Neural cell (in vitro differentiated cells): ENCODE data around the gene OVCH1. TPM values are rescaled to one million over a fixed set of nuclear protein-coding genes. Genes with fewer than 3 reads are reported as not detected.
A peak's percentile ranks its signal among the peaks of the same experiment; 100 is the strongest.

Source experiments
- H2AFZ ChIP-seq: fragments of 200-600, 300-800 bp; sonication (generic), shearing (Covaris generic); 2 replicates; pipeline ENCODE4 v1.6.0; 2014; ENCODE audit warnings: low read depth, mild to moderate bottlenecking, antibody characterized with exemption, low read length, moderate library complexity
- H3F3A ChIP-seq: fragments of 200-600 bp; shearing (Covaris generic); 2 replicates; pipeline ENCODE4 v1.6.1; 2016; ENCODE audit warnings: mild to moderate bottlenecking, moderate library complexity, mixed read lengths, antibody characterized with exemption, low read length; ENCODE audit not compliant: insufficient read depth, poor library complexity, severe bottlenecking
- H3K27ac ChIP-seq: fragments of 200-600, 300-800 bp; sonication (generic), shearing (Covaris generic); 2 replicates; pipeline ENCODE4 v1.5.1; 2014; ENCODE audit warnings: mild to moderate bottlenecking, low read length, moderate library complexity
- H3K27me3 ChIP-seq: fragments of 300-800, 200-600 bp; sonication (generic), shearing (Covaris generic); 2 replicates; pipeline ENCODE4 v1.6.0; 2014; ENCODE audit warnings: mild to moderate bottlenecking, low read depth, low read length, moderate library complexity; ENCODE audit not compliant: insufficient read depth
- H3K36me3 ChIP-seq: fragments of 300-800, 200-600 bp; sonication (generic), shearing (Covaris generic); 2 replicates; pipeline ENCODE4 v1.5.1; 2014; ENCODE audit warnings: mild to moderate bottlenecking, antibody characterized with exemption, low read length, moderate library complexity; ENCODE audit not compliant: insufficient read depth
- H3K4me2 ChIP-seq: fragments of 300-800, 200-600 bp; sonication (generic), shearing (Covaris generic); 2 replicates; pipeline ENCODE4 v1.6.0; 2014; ENCODE audit warnings: mild to moderate bottlenecking, low read length
- H3K4me3 ChIP-seq: fragments of 300-800, 200-600 bp; sonication (generic), shearing (Covaris generic); 2 replicates; pipeline ENCODE4 v1.5.1; 2014; ENCODE audit warnings: mild to moderate bottlenecking, low read length, moderate library complexity
- H3K79me2 ChIP-seq: fragments of 200-600 bp; shearing (Covaris generic); replicated peaks from 2 replicates; pipeline ENCODE4 v1.6.0; 2014; ENCODE audit warnings: mild to moderate bottlenecking, low read length, moderate library complexity; ENCODE audit not compliant: insufficient read depth
- H3K9ac ChIP-seq: fragments of 300-800, 200-600 bp; sonication (generic), shearing (Covaris generic); 2 replicates; pipeline ENCODE4 v1.6.1; 2016; ENCODE audit warnings: mild to moderate bottlenecking, low read length, mixed read lengths
- H3K9me2 ChIP-seq: fragments of 200-600 bp; shearing (Covaris generic); 2 replicates; pipeline ENCODE4 v1.6.1; 2016; ENCODE audit warnings: mild to moderate bottlenecking, low read length, mixed read lengths; ENCODE audit not compliant: insufficient read depth
- H3K9me3 ChIP-seq: fragments of 200-600, 300-800 bp; sonication (generic), shearing (Covaris generic); 2 replicates; pipeline ENCODE4 v1.6.1; 2016; ENCODE audit warnings: mild to moderate bottlenecking, mixed run types, low read length, moderate library complexity, mixed read lengths
- H4K20me1 ChIP-seq: fragments of 200-600 bp; shearing (Covaris generic); 2 replicates; pipeline ENCODE4 v1.6.1; 2016; ENCODE audit warnings: mild to moderate bottlenecking, mixed run types; ENCODE audit not compliant: insufficient read depth
- CTCF ChIP-seq: fragments of 450-650 bp; IDR thresholded peaks from 2 replicates; pipeline ENCODE4 v1.5.1; 2014; ENCODE audit warnings: antibody characterized with exemption, mild to moderate bottlenecking, moderate library complexity; ENCODE audit not compliant: poor library complexity, severe bottlenecking
- EP300 ChIP-seq: fragments of 450-650 bp; conservative IDR thresholded peaks from 2 replicates; pipeline ENCODE4 v1.6.1; 2014; ENCODE audit warnings: antibody characterized with exemption, mild to moderate bottlenecking, moderate library complexity; ENCODE audit not compliant: poor library complexity, severe bottlenecking
- EZH2 ChIP-seq: fragments of 200-600, 300-800 bp; shearing (Covaris generic), sonication (generic); IDR thresholded peaks from 2 replicates; pipeline ENCODE4 v1.6.1; 2014; ENCODE audit warnings: antibody characterized with exemption, low read length, borderline replicate concordance, mild to moderate bottlenecking; ENCODE audit not compliant: insufficient read depth, poor library complexity, severe bottlenecking
- MXI1 ChIP-seq: fragments of 450-650 bp; conservative IDR thresholded peaks from 2 replicates; pipeline ENCODE4 v1.6.1; 2014; ENCODE audit warnings: antibody characterized with exemption, mild to moderate bottlenecking; ENCODE audit not compliant: poor library complexity, severe bottlenecking
- POLR2AphosphoS5 ChIP-seq: IDR thresholded peaks from 2 replicates; pipeline ENCODE4 v1.6.1; 2012
- RAD21 ChIP-seq: fragments of 450-650 bp; conservative IDR thresholded peaks from 2 replicates; pipeline ENCODE4 v1.6.1; 2014; ENCODE audit warnings: antibody characterized with exemption, mild to moderate bottlenecking, moderate library complexity
- REST ChIP-seq: IDR thresholded peaks from 2 replicates; pipeline ENCODE4 v1.6.1; 2012; ENCODE audit warnings: borderline replicate concordance
- SMC3 ChIP-seq: fragments of 450-650 bp; conservative IDR thresholded peaks from 2 replicates; pipeline ENCODE4 v1.6.1; 2014; ENCODE audit warnings: antibody characterized with exemption, mild to moderate bottlenecking, moderate library complexity; ENCODE audit not compliant: poor library complexity
- TAF1 ChIP-seq: IDR thresholded peaks from 2 replicates; pipeline ENCODE4 v1.6.1; 2012; ENCODE audit warnings: low read depth
- polyA plus RNA-seq: library from polyadenylated mRNA; depleted of rRNA; stranded (reverse); fragments of >200 nt; gene quantifications from 2 replicates; pipeline ENCODE4 v1.2.3, GENCODE V29; 2014

OVCH1 gene
- polyA plus RNA-seq, 1 donor from 2014 or later, result 0.83 TPM

- Histone ChIP-seq H3K9me3 (no peaks in the 10 kb centered on the region), H3K9ac (no peak overlapping the region), H3K79me2 (no peaks in the 10 kb centered on the region), H3K9me2 (no peaks in the 10 kb centered on the region), H3K27me3 (no peaks in the 10 kb centered on the region), H3F3A (no peaks in the 10 kb centered on the region), H3K4me3 (no peak overlapping the region), H2AFZ (no peak overlapping the region), H3K27ac (no peak overlapping the region), H3K4me2 (no peak overlapping the region), H4K20me1 (no peaks in the 10 kb centered on the region), H3K36me3 (no peaks in the 10 kb centered on the region)
- TF ChIP-seq MXI1 (no peak), EZH2 (no peak), SMC3 (peak; percentile 20), EP300 (no peak), POLR2AphosphoS5 (no peak), CTCF (no peak), RAD21 (peak; percentile 34), REST (no peak), TAF1 (no peak)
Observed at GRCh38 chr12:29517264-29517663, 19.8 kb upstream of the OVCH1 start.

GRCh38 chr12:29516431-29516875 is 19.0 kb upstream of the OVCH1 start:
- no peaks in the 10 kb centered on the region for H4K20me1 ChIP-seq
- H3K4me2 ChIP-seq, result no peak overlapping the region
- no peaks in the 10 kb centered on the region for H3K9me2 ChIP-seq
- no peaks in the 10 kb centered on the region for H3K27me3 ChIP-seq
- H2AFZ ChIP-seq, result no peak overlapping the region
- H3F3A ChIP-seq, result no peaks in the 10 kb centered on the region
- H3K9me3 ChIP-seq, result no peaks in the 10 kb centered on the region
- TF ChIP-seq MXI1 (no peak), SMC3 (no peak), EP300 (no peak), CTCF (no peak), REST (no peak), EZH2 (no peak), RAD21 (no peak), POLR2AphosphoS5 (no peak), TAF1 (no peak)
- no peaks in the 10 kb centered on the region for H3K79me2 ChIP-seq
- H3K9ac ChIP-seq, result no peak overlapping the region
- no peak overlapping the region for H3K27ac ChIP-seq
- H3K4me3 ChIP-seq, result no peak overlapping the region
- no peaks in the 10 kb centered on the region for H3K36me3 ChIP-seq
